Body of pancreas (tissue), 4 donors: ENCODE data around the gene SEC22B.
"Not testable (repeated sequence)": the region's sequence is repeated elsewhere in the genome, so short reads cannot be mapped to it uniquely, and the experiment has no call there.

Source experiments
- POLR2A ChIP-seq, 3 donors: fragments of 450-650 bp; IDR thresholded peaks; one replicate each; pipeline ENCODE4 v1.6.1; 2016; ENCODE audit warnings: antibody characterized with exemption in 3 of 3, mild to moderate bottlenecking in 2 of 3
- TF ChIP-seq, protein P1 (sequence below), 7 experiments: fragments of 450-650 bp in 4 of 7; fragments of 200-600 bp in 3 of 7; sonication (generic) in 3 of 7; IDR thresholded peaks; one replicate each; pipeline ENCODE4 v1.5.1; 2016 to 2019; ENCODE audit warnings: antibody characterized with exemption in 7 of 7

DNA sequence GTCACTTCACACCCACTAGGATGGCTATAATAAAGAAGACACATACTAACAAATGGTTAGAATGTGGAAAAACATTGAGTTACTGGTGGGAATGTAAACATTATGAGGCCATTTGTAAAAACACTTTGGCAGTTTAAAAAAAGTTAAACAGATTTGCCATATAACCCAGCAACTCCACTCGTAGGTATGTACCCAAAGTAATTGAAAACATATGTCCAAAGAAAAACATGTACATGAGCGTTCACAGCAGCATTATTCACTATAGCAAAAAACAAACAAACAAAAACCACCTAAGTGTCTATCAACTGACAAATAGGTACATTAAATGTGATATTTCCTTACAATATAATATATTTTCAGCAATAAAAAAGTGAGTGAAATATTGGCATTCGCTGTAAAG, 12.3 kb upstream of the SEC22B start:
- TF ChIP-seq, protein P1, sequence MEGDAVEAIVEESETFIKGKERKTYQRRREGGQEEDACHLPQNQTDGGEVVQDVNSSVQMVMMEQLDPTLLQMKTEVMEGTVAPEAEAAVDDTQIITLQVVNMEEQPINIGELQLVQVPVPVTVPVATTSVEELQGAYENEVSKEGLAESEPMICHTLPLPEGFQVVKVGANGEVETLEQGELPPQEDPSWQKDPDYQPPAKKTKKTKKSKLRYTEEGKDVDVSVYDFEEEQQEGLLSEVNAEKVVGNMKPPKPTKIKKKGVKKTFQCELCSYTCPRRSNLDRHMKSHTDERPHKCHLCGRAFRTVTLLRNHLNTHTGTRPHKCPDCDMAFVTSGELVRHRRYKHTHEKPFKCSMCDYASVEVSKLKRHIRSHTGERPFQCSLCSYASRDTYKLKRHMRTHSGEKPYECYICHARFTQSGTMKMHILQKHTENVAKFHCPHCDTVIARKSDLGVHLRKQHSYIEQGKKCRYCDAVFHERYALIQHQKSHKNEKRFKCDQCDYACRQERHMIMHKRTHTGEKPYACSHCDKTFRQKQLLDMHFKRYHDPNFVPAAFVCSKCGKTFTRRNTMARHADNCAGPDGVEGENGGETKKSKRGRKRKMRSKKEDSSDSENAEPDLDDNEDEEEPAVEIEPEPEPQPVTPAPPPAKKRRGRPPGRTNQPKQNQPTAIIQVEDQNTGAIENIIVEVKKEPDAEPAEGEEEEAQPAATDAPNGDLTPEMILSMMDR (IDR thresholded peaks at IDR 0.05), result not testable (repeated sequence)
- not testable (repeated sequence) for TF ChIP-seq POLR2A (IDR thresholded peaks at IDR 0.05)
